Fibroblast of lung (primary cell): Measurements from ENCODE around the gene MAP7D2. TPM values are rescaled to one million over a fixed set of nuclear protein-coding genes. Genes with fewer than 3 reads are reported as not detected.
A peak's percentile ranks its signal among the peaks of the same experiment; 100 is the strongest.

ENCODE experiments used
- DNase-seq, 2 donors: peaks; one replicate each; pipeline versions ENCODE4 v3.0.0 to v3.0.0-alpha.2; 2010; ENCODE audit warnings: low read depth in 2 of 2
- H2AFZ ChIP-seq: 2 replicates; pipeline ENCODE4 v1.5.1; 2012; ENCODE audit warnings: low read length, control low read depth, inconsistent platforms
- H3K27ac ChIP-seq: 2 replicates; pipeline ENCODE4 v1.5.1; 2011; ENCODE audit warnings: low read length, control low read depth; ENCODE audit not compliant: insufficient read depth
- H3K27me3 ChIP-seq: 2 replicates; pipeline ENCODE4 v1.5.1; 2011; ENCODE audit warnings: mild to moderate bottlenecking, low read length; ENCODE audit not compliant: control insufficient read depth, insufficient read depth
- H3K36me3 ChIP-seq: 2 replicates; pipeline ENCODE4 v1.5.1; 2011; ENCODE audit warnings: low read length; ENCODE audit not compliant: control insufficient read depth, insufficient read depth
- H3K4me1 ChIP-seq: 2 replicates; pipeline ENCODE4 v1.5.1; 2011; ENCODE audit warnings: low read length; ENCODE audit not compliant: control insufficient read depth, insufficient read depth; ENCODE audit errors: extremely low read depth
- H3K4me2 ChIP-seq: 2 replicates; pipeline ENCODE4 v1.5.1; 2011; ENCODE audit warnings: low read length, control low read depth; ENCODE audit not compliant: insufficient read depth; ENCODE audit errors: extremely low read depth
- H3K4me3 ChIP-seq, 4 experiments: fragments of 200-600 bp in 1 of 4; sonication (generic) in 1 of 4; replicated peaks in 1 of 4; 2 replicates each; pipeline ENCODE4 v1.5.1; 2011 to 2016; ENCODE audit warnings: low read length in 4 of 4, low read depth in 3 of 4, mild to moderate bottlenecking in 3 of 4, control low read depth in 2 of 4, inconsistent platforms in 1 of 4, mixed read lengths in 1 of 4; ENCODE audit not compliant: insufficient read depth in 1 of 4; ENCODE audit errors: control extremely low read depth in 1 of 4
- H3K79me2 ChIP-seq: 2 replicates; pipeline ENCODE4 v1.5.1; 2012; ENCODE audit warnings: mild to moderate bottlenecking, low read length, inconsistent platforms; ENCODE audit not compliant: control insufficient read depth, insufficient read depth
- H3K9ac ChIP-seq: 2 replicates; pipeline ENCODE4 v1.5.1; 2011; ENCODE audit warnings: mild to moderate bottlenecking, low read length, control low read depth; ENCODE audit not compliant: insufficient read depth
- H3K9me3 ChIP-seq: 2 replicates; pipeline ENCODE4 v1.5.1; 2012; ENCODE audit warnings: low read depth, low read length; ENCODE audit not compliant: control insufficient read depth, insufficient read depth
- H4K20me1 ChIP-seq: 2 replicates; pipeline ENCODE4 v1.5.1; 2011; ENCODE audit warnings: low read length; ENCODE audit not compliant: control insufficient read depth, insufficient read depth; ENCODE audit errors: extremely low read depth
- CTCF ChIP-seq, 2 donors: IDR thresholded peaks in 1 of 2; conservative IDR thresholded peaks in 1 of 2; 1 replicate in 1 of 2; 2 replicates in 1 of 2; pipeline ENCODE4 v1.5.1; 2011 to 2012; ENCODE audit warnings: low read length in 2 of 2, control low read depth in 1 of 2, inconsistent platforms in 1 of 2, low read depth in 1 of 2, mild to moderate bottlenecking in 1 of 2
- EZH2 ChIP-seq: IDR thresholded peaks from 2 replicates; pipeline ENCODE4 v1.5.1; 2012; ENCODE audit warnings: low read length, control low read depth, mild to moderate bottlenecking; ENCODE audit errors: missing control alignments
- polyA plus RNA-seq, 2 donors: library from polyadenylated mRNA; depleted of rRNA in 1 of 2; stranded (reverse) in 1 of 2; unstranded in 1 of 2; fragments of >200 nt; gene quantifications; 2 replicates each; pipeline ENCODE4 v1.2.1, GENCODE V29; 2011 to 2012; ENCODE audit warnings: missing spikeins in 1 of 2
- total RNA-seq: library from RNA; depleted of rRNA; stranded (reverse); fragments of >200 nt; gene quantifications from 2 replicates; pipeline ENCODE4 v1.2.1, GENCODE V29; 2014

Gene MAP7D2
- total and polyA plus RNA-seq, 2 donors (not counting 1 experiment from before 2014, with no cell fraction given) = under 0.01 to 0.26 TPM

GRCh38 chrX:20001588-20001987 is 115.1 kb downstream of the MAP7D2 start:
- TF ChIP-seq CTCF (conservative IDR thresholded peaks at IDR 0.05 in 1 of 2, IDR thresholded peaks at IDR 0.05 in 1 of 2; ENCODE audit: low read depth in 1 of 2, low read length in 2 of 2) (no peak), EZH2 (no peak)
- H4K20me1 ChIP-seq = no peaks in the 10 kb centered on the region
- H3K9me3 ChIP-seq = no peaks in the 10 kb centered on the region
- H3K9ac ChIP-seq = no peak overlapping the region
- H2AFZ ChIP-seq = no peak overlapping the region
- H3K4me1 ChIP-seq = no peaks in the 10 kb centered on the region
- no peak for DNase-seq
- no peaks in the 10 kb centered on the region for H3K36me3 ChIP-seq
- no peak overlapping the region for H3K4me3 ChIP-seq
- no peak overlapping the region for H3K27ac ChIP-seq
- peaks cover 2% of the 10 kb centered on the region for H3K27me3 ChIP-seq
- H3K4me2 ChIP-seq = no peak overlapping the region
- H3K79me2 ChIP-seq = no peaks in the 10 kb centered on the region

GRCh38 chrX:19991350-19991718 is 125.4 kb downstream of the MAP7D2 start:
- H3K36me3 ChIP-seq = no peaks in the 10 kb centered on the region
- H3K27me3 ChIP-seq = no peaks in the 10 kb centered on the region
- H3K9me3 ChIP-seq = no peaks in the 10 kb centered on the region
- no peak for DNase-seq
- no peak overlapping the region for H3K27ac ChIP-seq
- peak overlapping the region in 3 of 4 experiments; percentile 17 to 51 (median 49) for H3K4me3 ChIP-seq
- no peak overlapping the region for H3K4me2 ChIP-seq
- no peaks in the 10 kb centered on the region for H3K79me2 ChIP-seq
- peak overlapping the region; percentile 80 for H2AFZ ChIP-seq
- H3K9ac ChIP-seq = no peak overlapping the region
- H3K4me1 ChIP-seq = no peaks in the 10 kb centered on the region
- no peaks in the 10 kb centered on the region for H4K20me1 ChIP-seq
- TF ChIP-seq EZH2 (no peak), CTCF (conservative IDR thresholded peaks at IDR 0.05 in 1 of 2, IDR thresholded peaks at IDR 0.05 in 1 of 2; ENCODE audit: low read depth in 1 of 2, low read length in 2 of 2) (no peak)

- peak within 1 kb of the TSS; percentile 9 for H3K9ac ChIP-seq
- peak within 1 kb of the TSS; percentile 39 for H3K27ac ChIP-seq
- no peaks in the 10 kb centered on the region for H4K20me1 ChIP-seq
- no peaks in the 10 kb centered on the region for H3K9me3 ChIP-seq
- H3K79me2 ChIP-seq = no peaks in the 10 kb centered on the region
- peak within 1 kb of the TSS; percentile 44 for H3K4me2 ChIP-seq
- TF ChIP-seq CTCF (conservative IDR thresholded peaks at IDR 0.05 in 1 of 2, IDR thresholded peaks at IDR 0.05 in 1 of 2; ENCODE audit: low read depth in 1 of 2, low read length in 2 of 2) = peak; percentile 50 to 55
- no peak for TF ChIP-seq EZH2
- no peaks in the 10 kb centered on the region for H3K36me3 ChIP-seq
- H3K4me1 ChIP-seq = no peaks in the 10 kb centered on the region
- peak within 1 kb of the TSS; percentile 49 to 69 (median 66) for H3K4me3 ChIP-seq
- peak within 1 kb of the TSS; percentile 80 for H2AFZ ChIP-seq
- H3K27me3 ChIP-seq = no peaks in the 10 kb centered on the region
- peak; percentile 77 to 83 for DNase-seq
Observed at GRCh38 chrX:19990556-19991349, 126.0 kb downstream of the MAP7D2 start, which contains the start of gene BCLAF3. TSS of gene BCLAF3 (minus strand) at chrX:19991061. CDS start at chrX:19970264, 20,797 bp downstream.
